Panc1 (cell line): ENCODE data around the gene MPP2. TPM values are rescaled to one million over a fixed set of nuclear protein-coding genes. Genes with fewer than 3 reads are reported as not detected.

Experiments
- ATAC-seq: fragments of 200-7000 bp; cut with Tn5 transposase; 2 replicates; pipeline ENCODE4 v1.9.1; 2020; ENCODE audit warnings: mild to moderate bottlenecking, moderate library complexity
- BruUV-seq: library from RNA; stranded (reverse); fragments of 400-500 nt; replicated peaks from 2 replicates; lab custom pipeline; 2021; lab: Mats Ljungman, UMichigan
- CTCF ChIA-PET: fragments of 300-600 bp; sonication (Branson Sonifier 250); formaldehyde crosslinking; loops from one replicate; lab custom pipeline; 2022; ENCODE audit warnings: antibody characterized with exemption; lab: Charles Lee
- POLR2A ChIA-PET: fragments of 300-600 bp; sonication (Branson Sonifier 250); formaldehyde crosslinking; loops from one replicate; lab custom pipeline; 2022; ENCODE audit warnings: antibody characterized with exemption; lab: Charles Lee
- DNase-seq: peaks from one replicate; pipeline ENCODE4 v3.0.0-alpha.2; 2010; ENCODE audit warnings: low read depth, low spot score
- H3K27ac ChIP-seq: 2 replicates; pipeline ENCODE4 v1.5.1; 2011; ENCODE audit warnings: mild to moderate bottlenecking, low read length, inconsistent platforms
- H3K27me3 ChIP-seq: fragments of 200-500 bp; sonication (Bioruptor generic); 2 replicates; pipeline ENCODE4 v1.6.0; 2014; ENCODE audit warnings: low read length, inconsistent platforms; ENCODE audit not compliant: control insufficient read depth, insufficient read depth
- H3K36me3 ChIP-seq: fragments of 200-500 bp; sonication (Bioruptor generic); 2 replicates; pipeline ENCODE4 v1.5.1; 2014; ENCODE audit warnings: inconsistent platforms, mild to moderate bottlenecking, low read length, moderate library complexity; ENCODE audit not compliant: control insufficient read depth, insufficient read depth
- H3K4me1 ChIP-seq: 2 replicates; pipeline ENCODE4 v1.5.1; 2011; ENCODE audit warnings: inconsistent platforms, mild to moderate bottlenecking, low read length, moderate library complexity; ENCODE audit not compliant: control insufficient read depth, insufficient read depth
- H3K4me3 ChIP-seq, 2 experiments: 2 replicates each; pipeline ENCODE4 v1.5.1; 2011 to 2012; ENCODE audit warnings: low read depth in 2 of 2, low read length in 2 of 2, mild to moderate bottlenecking in 2 of 2, inconsistent platforms in 1 of 2, moderate library complexity in 1 of 2
- H3K9me3 ChIP-seq: fragments of 200-500 bp; sonication (Bioruptor generic); 2 replicates; pipeline ENCODE4 v1.5.1; 2014; ENCODE audit warnings: low read depth, mild to moderate bottlenecking, inconsistent platforms, low read length, moderate library complexity; ENCODE audit not compliant: control insufficient read depth, insufficient read depth
- POLR2AphosphoS5 ChIP-seq: IDR thresholded peaks from 2 replicates; pipeline ENCODE4 v1.6.1; 2012; ENCODE audit warnings: mild to moderate bottlenecking, low read depth, low read length, moderate library complexity
- SIN3A ChIP-seq: IDR thresholded peaks from 2 replicates; pipeline ENCODE4 v1.6.1; 2012; ENCODE audit warnings: low read depth, mild to moderate bottlenecking, low read length, moderate library complexity, borderline replicate concordance; ENCODE audit not compliant: insufficient read depth
- TCF7L2 ChIP-seq: IDR thresholded peaks from 2 replicates; pipeline ENCODE4 v1.6.1; 2011; ENCODE audit warnings: mild to moderate bottlenecking, low read depth, low read length, inconsistent platforms
- in situ Hi-C: cut with HindIII; loops from 2 replicates; pipeline ENCODE4 v1.10.0; 2016; ENCODE audit warnings: low sequenced_read_pairs, low pct_unique_long_range_greater_than_20kb
- intact Hi-C: fragments of 100-400 bp; cut with micrococcal nuclease; formaldehyde crosslinking; loops from one replicate; pipeline ENCODE4 v1.10.0; 2022; ENCODE audit not compliant: unreplicated experiment
- total RNA-seq: library from RNA; stranded (reverse); gene quantifications from one replicate; pipeline ENCODE4 v1.2.1, GENCODE V29; 2021; ENCODE audit not compliant: unreplicated experiment
- TF ChIP-seq, protein P1 (sequence below), 2 experiments: IDR thresholded peaks; 2 replicates each; pipeline ENCODE4 v1.6.1; 2011 to 2012; ENCODE audit warnings: low read depth in 2 of 2, control low read depth in 1 of 2, low read length in 1 of 2, mild to moderate bottlenecking in 1 of 2, moderate library complexity in 1 of 2; ENCODE audit not compliant: insufficient read depth in 1 of 2
- TF ChIP-seq, protein P2 (sequence below): fragments of 450-650 bp; IDR thresholded peaks from 2 replicates; pipeline ENCODE4 v1.5.1; 2017; ENCODE audit warnings: mild to moderate bottlenecking

Gene MPP2
- total RNA-seq, 1 experiment from 2014 or later = 3.5 TPM

DNA sequence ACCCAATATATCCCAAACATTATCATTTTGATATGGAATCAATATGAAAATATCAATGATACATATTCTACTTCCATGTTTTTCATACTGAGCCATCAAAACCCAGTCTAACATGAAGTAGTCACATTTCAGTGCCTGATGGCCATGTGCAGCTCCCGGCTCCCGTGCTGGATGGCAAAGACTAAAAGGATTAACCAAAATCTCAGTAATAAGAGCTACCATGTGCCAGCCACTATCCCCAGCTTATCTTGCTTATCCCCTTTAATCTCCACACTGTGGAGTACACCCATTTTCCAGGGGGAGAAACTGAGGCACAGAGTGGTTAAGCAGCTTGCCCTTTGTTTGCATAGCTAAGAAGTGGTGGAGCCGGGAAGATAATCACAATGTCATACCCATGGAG, 51.2 kb downstream of the MPP2 start:
- POLR2A ChIA-PET = no interaction called here
- intact Hi-C loops = no loop called here
- BruUV-seq = no TSS peak
- DNase-seq (no peak), ATAC-seq (no peak)
- CTCF ChIA-PET = no interaction called here
- Histone ChIP-seq H3K9me3 (no peaks in the 10 kb centered on the region), H3K4me1 (no peaks in the 10 kb centered on the region), H3K36me3 (no peaks in the 10 kb centered on the region), H3K27ac (no peak overlapping the region), H3K4me3 (no peak overlapping the region), H3K27me3 (no peaks in the 10 kb centered on the region)
- in situ Hi-C loops = no loop called here
- TF ChIP-seq POLR2AphosphoS5 (no peak), SIN3A (no peak), TCF7L2 (no peak)
- TF ChIP-seq, protein P1, sequence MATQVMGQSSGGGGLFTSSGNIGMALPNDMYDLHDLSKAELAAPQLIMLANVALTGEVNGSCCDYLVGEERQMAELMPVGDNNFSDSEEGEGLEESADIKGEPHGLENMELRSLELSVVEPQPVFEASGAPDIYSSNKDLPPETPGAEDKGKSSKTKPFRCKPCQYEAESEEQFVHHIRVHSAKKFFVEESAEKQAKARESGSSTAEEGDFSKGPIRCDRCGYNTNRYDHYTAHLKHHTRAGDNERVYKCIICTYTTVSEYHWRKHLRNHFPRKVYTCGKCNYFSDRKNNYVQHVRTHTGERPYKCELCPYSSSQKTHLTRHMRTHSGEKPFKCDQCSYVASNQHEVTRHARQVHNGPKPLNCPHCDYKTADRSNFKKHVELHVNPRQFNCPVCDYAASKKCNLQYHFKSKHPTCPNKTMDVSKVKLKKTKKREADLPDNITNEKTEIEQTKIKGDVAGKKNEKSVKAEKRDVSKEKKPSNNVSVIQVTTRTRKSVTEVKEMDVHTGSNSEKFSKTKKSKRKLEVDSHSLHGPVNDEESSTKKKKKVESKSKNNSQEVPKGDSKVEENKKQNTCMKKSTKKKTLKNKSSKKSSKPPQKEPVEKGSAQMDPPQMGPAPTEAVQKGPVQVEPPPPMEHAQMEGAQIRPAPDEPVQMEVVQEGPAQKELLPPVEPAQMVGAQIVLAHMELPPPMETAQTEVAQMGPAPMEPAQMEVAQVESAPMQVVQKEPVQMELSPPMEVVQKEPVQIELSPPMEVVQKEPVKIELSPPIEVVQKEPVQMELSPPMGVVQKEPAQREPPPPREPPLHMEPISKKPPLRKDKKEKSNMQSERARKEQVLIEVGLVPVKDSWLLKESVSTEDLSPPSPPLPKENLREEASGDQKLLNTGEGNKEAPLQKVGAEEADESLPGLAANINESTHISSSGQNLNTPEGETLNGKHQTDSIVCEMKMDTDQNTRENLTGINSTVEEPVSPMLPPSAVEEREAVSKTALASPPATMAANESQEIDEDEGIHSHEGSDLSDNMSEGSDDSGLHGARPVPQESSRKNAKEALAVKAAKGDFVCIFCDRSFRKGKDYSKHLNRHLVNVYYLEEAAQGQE (IDR thresholded peaks at IDR 0.05; ENCODE audit: insufficient read depth in 1 of 2, low read depth in 2 of 2, low read length in 1 of 2) = no peak
- TF ChIP-seq, protein P2, sequence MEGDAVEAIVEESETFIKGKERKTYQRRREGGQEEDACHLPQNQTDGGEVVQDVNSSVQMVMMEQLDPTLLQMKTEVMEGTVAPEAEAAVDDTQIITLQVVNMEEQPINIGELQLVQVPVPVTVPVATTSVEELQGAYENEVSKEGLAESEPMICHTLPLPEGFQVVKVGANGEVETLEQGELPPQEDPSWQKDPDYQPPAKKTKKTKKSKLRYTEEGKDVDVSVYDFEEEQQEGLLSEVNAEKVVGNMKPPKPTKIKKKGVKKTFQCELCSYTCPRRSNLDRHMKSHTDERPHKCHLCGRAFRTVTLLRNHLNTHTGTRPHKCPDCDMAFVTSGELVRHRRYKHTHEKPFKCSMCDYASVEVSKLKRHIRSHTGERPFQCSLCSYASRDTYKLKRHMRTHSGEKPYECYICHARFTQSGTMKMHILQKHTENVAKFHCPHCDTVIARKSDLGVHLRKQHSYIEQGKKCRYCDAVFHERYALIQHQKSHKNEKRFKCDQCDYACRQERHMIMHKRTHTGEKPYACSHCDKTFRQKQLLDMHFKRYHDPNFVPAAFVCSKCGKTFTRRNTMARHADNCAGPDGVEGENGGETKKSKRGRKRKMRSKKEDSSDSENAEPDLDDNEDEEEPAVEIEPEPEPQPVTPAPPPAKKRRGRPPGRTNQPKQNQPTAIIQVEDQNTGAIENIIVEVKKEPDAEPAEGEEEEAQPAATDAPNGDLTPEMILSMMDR = no peak

GRCh38 chr17:43855061-43855460, 52.3 kb downstream of the MPP2 start:
- TF ChIP-seq TCF7L2 (no peak), SIN3A (no peak), POLR2AphosphoS5 (no peak)
- TF ChIP-seq, protein P1 (IDR thresholded peaks at IDR 0.05; ENCODE audit: insufficient read depth in 1 of 2, low read depth in 2 of 2, low read length in 1 of 2) = no peak
- TF ChIP-seq, protein P2 = no peak
- Histone ChIP-seq H3K9me3 (no peaks in the 10 kb centered on the region), H3K27ac (no peak overlapping the region), H3K36me3 (no peaks in the 10 kb centered on the region), H3K4me1 (no peaks in the 10 kb centered on the region), H3K4me3 (no peak overlapping the region), H3K27me3 (no peaks in the 10 kb centered on the region)
- DNase-seq (no peak), ATAC-seq (no peak)
- BruUV-seq = no TSS peak
- ChIA-PET CTCF (interaction anchor here (0.5 kb wide), 1 partner anchor 92 kb away, joined by 3 read pairs; no protein-coding TSS in a partner anchor), POLR2A (no interaction called here)
- in situ Hi-C loops = no loop called here
- intact Hi-C loops = no loop called here
